ENCODE results near the gene FXYD1.

FXYD1 gene

GRCh38 chr19:35117116-35117515 lies 21.5 kb upstream of the FXYD1 start:
- H3K27ac ChIP-seq, result peak overlapping the region; percentile 91
- TF ChIP-seq ZFX (IDR thresholded peaks at IDR 0.05; ENCODE audit: borderline replicate concordance) (no peak), CTCF (IDR thresholded peaks at IDR 0.05) (no peak)

DNA sequence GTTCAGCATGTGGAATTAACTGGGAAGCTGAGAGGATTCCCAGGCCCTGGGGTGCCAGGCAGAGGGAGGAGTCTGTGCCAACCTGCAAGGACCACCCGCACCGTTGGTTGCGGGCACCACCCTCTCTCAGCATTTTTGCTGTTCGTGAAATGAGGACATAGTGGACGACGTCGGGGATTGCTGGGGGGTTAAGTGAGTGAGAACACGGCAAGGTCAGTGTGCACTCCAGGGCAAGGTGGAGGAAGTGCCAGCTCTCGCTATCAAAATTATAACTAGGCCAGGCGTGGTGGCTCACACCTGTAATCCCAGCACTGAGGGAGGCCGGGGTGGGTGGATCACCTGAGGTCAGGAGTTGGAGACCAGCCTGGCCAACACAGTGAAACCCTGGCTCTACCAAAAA lies 20.8 kb upstream of the FXYD1 start:
- peak overlapping the region; percentile 91 for H3K27ac ChIP-seq
- TF ChIP-seq ZFX (IDR thresholded peaks at IDR 0.05; ENCODE audit: borderline replicate concordance) (no peak), CTCF (IDR thresholded peaks at IDR 0.05) (no peak)

DNA sequence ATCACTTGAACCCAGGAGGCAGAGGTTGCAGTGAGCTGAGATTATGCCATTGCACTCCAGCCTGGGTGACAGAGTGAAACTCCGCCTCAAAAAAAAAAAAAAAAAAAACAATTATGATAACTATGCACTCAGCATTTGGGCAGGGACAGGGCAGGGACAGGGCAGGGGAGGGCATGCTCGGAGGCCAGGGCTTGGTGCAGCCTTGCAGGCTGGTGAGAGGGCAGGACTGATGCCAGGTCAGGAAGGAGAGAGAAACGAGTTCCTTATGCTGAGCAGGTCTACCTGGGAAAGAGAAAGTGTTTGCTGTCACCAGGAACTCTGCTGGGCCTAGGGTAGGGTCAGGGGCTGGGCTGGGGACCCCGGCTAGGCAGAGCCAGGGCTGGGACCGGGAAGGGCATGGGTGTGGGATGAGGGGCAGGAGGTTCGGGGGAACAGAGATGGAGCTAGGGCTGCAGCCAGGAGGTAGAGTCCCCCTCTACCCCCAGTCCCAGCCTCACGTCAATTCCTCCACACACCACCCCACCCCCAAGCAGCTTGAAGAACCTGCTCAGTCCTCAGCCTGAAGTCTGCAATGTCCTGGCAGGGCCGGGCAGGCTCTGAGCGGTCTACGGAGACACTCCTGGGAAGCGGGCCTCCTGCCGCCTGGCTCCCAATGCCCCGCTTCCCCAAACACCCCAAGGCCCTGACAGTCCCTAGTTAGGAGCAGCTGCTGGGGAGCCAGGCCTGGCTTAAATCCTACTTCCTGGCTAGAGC lies 20.2 kb upstream of the FXYD1 start:
- no peak for TF ChIP-seq ZFX (IDR thresholded peaks at IDR 0.05; ENCODE audit: borderline replicate concordance)
- peak overlapping the region; percentile 91 for H3K27ac ChIP-seq

- H3K27ac ChIP-seq, result peak overlapping the region; percentile 91; the same call in 1 of the 2 replicates
- TF ChIP-seq CTCF (IDR thresholded peaks at IDR 0.05) (no peak), ZFX (IDR thresholded peaks at IDR 0.05; ENCODE audit: borderline replicate concordance) (no peak)
Measured at GRCh38 chr19:35119091-35119490, 19.5 kb upstream of the FXYD1 start.

DNA sequence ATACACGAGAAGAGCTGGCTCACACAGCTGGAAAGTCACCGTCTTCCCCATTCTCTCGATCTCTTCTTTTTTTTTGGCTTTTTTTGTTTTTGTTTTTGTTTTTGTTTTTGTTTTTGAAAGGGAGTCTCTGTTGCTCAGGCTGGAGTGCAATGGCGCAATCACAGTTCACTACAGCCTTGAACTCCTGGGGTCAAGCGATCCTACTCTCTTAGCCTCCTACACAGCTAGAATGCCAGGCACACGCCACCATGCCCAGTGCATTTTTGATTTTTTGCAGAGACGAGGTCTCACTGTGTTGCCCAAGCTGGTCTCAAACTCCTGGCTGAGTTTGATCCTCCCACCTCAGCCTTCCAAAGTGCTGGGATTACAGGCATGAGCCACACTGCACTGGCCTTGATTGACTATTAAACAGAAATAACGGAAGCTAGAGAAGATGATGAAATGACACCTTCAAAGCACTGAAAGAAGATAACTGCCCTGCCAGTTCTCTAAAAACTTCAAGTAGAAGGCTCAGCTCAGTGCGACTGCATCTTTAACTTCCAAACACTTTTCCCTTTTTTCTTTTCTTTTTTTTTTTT lies 19.0 kb upstream of the FXYD1 start:
- H3K27ac ChIP-seq, result peak overlapping the region; percentile 91

DNA sequence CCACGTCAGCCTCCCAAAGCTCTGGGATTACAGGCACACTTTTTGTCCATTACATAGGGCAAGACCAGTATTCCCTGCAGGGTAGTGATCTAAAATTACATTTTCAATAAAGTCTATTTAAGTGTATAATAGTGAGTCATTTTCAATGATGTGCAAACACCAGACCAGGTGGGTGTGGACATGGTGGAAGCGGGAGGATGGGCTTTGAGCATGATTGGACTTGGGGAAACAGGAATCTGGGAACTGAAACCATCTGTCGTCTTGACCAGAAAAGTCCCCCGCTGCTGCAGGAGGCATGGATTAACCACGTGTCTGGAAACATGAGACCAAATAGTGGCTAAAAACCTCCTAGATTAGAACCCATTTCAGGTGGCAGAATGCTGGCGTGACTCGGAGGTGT lies 18.1 kb upstream of the FXYD1 start:
- peak overlapping the region; percentile 91 for H3K27ac ChIP-seq
- no peak for TF ChIP-seq CTCF (IDR thresholded peaks at IDR 0.05)
- no peak for TF ChIP-seq ZFX (IDR thresholded peaks at IDR 0.05; ENCODE audit: borderline replicate concordance)

More for the DNA sequence above, 19.0 kb upstream of the FXYD1 start:
- TF ChIP-seq ZFX (IDR thresholded peaks at IDR 0.05; ENCODE audit: borderline replicate concordance) (no peak), CTCF (IDR thresholded peaks at IDR 0.05) (no peak)

DNA sequence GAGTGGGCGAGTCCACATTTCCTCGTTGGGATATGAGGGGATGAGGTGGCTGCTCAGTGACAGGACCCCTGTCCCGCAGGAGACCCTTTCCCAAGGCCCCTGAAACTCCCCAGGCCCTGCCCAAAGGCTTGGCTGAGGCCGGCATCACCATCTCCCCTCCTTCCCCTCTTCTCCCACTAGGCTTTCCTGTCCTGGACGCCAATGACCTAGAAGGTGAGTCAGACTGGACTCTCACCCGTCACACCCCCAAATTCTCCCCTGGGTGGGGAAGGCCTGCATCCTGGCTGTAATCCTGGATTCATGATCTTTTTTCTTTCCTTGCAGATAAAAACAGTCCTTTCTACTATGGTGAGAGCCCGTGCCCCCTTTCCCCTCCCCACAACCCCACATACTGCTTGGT lies 17.7 kb upstream of the FXYD1 start:
- no peak for TF ChIP-seq ZFX (IDR thresholded peaks at IDR 0.05; ENCODE audit: borderline replicate concordance)
- no peak for TF ChIP-seq CTCF (IDR thresholded peaks at IDR 0.05)
- no peak overlapping the region; the same call in 1 of the 2 replicates for H3K27ac ChIP-seq

Data from 22Rv1 (cell line).